Activated naive CD4-positive, alpha-beta T cell (primary cell): Measurements from ENCODE around the gene DIDO1.

ENCODE experiments used
- DNase-seq, 4 experiments: peaks; one replicate each; lab custom pipeline; 2025; lab: John Stamatoyannopoulos, UW

Gene DIDO1

GRCh38 chr20:62834967-62835730, 91.2 kb downstream of the DIDO1 start:
- no peak for DNase-seq

GRCh38 chr20:62832951-62833391, 93.3 kb downstream of the DIDO1 start:
- no peak for DNase-seq

GRCh38 chr20:62832212-62832922, 93.9 kb downstream of the DIDO1 start:
- DNase-seq = no peak

DNA sequence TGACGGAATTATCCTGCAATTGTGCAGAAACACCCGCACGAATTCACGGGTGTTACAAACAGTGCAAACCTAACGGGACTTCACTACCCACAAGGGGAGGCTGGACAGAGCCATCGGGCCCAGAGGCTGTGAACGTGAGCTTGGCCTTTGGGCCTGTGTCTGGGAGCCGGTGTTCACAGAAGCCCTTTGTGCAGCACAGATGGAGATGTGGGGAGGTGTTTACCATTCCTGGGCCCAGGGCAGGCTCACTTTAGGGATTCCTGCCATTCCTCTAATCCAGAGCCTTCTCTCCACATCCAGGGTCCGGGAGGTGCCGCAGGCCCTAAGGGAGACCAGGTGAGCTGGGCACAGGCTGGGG, 94.5 kb downstream of the DIDO1 start:
- DNase-seq = no peak

DNA sequence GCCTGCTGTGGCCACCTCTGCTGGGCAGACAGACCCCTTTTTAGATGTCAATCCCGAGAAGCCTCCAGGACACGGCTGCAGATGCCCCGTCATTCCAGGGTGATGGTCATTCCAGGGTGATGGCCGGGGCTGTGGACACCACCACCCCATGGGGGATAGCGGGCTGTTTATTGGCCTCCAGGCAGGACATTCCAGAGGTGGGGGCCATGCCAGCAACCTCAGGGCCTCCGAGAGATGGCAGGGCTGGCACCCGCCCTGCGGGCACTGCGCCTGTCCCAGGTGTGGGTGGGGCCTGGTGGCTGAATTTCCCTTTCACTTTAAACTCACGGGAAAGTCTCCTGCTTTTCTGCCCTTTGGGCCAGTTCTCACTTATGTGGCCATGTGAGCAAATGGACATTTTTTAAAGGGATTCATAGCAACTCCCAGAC, 94.9 kb downstream of the DIDO1 start:
- DNase-seq = no peak

DNA sequence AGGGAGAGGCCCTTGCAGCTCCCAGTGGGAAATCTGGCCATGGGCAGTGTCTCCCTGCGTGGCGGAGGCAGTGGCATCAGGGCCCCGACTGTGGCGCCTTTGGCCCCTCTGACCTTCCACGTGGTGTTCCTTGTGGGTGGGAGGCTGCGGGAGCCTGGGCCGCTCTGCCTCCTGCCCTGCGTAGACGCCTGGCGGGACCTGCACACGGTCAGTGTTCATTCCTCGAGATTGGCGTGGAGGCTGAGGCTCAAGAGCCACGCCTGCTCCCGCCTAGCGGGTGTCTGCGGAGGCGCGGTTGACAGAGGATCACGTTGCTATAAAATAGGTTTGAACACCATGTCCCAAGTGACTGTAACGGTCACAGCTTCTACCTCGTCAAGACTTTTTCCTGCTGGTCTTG, 95.5 kb downstream of the DIDO1 start:
- DNase-seq = no peak

GRCh38 chr20:62830251-62830650, 96.1 kb downstream of the DIDO1 start:
- no peak for DNase-seq

- no peak for DNase-seq
Observed at GRCh38 chr20:62829231-62830230, 96.8 kb downstream of the DIDO1 start.

DNA sequence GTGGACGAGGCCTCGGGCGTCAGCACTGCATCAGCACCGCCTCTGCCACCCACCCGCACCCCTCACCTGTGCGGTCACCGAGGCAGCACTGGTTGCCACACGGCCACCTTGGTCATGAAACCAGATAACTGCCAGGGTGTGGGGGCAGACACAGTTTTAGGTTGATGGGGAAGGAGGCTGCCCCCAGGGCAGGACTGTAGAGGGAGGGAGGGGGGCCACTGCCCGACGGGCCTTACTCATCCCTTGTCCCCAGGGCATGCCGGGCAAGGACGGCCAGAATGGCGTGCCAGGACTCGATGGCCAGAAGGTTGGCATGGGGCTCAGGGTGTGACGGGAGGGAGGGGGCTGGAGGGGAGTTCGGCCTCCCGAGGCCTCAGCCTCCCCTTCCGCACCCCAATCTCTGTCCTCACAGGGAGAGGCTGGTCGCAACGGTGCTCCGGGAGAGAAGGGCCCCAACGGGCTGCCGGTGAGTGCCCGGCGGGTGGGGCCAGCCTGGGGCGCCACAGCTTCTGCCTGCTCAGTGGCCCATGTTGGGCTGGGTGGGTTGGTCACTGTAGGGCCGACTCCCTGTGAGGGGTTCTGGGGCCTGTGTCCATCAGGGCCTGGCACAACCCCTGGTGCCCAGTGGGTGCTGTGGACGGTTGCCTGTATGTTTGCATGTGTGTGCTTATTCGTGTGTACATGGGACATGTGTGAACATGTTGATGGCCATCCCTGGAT, 97.6 kb downstream of the DIDO1 start:
- DNase-seq = no peak

GRCh38 chr20:62828051-62828450, 98.3 kb downstream of the DIDO1 start:
- no peak for DNase-seq
